Uterus (tissue), 4 donors: ENCODE measurements around the gene CDH13. TPM values are rescaled to one million over a fixed set of nuclear protein-coding genes. Genes with fewer than 3 reads are reported as not detected.

Source experiments
- DNase-seq, 2 donors: peaks; one replicate each; pipeline ENCODE4 v3.0.0-alpha.2; 2019 to 2020
- H3K27ac ChIP-seq, 2 donors: fragments of 200-600 bp; sonication (generic); 1 replicate in 1 of 2; 2 replicates in 1 of 2; pipeline ENCODE4 v1.5.1; 2016 to 2018
- H3K27me3 ChIP-seq, 2 donors: fragments of 200-600 bp; sonication (generic); one replicate each; pipeline ENCODE4 v1.5.1; 2018 to 2019; ENCODE audit warnings: control low read depth in 1 of 2
- H3K36me3 ChIP-seq, 2 donors: fragments of 200-600 bp; sonication (generic); one replicate each; pipeline ENCODE4 v1.5.1; 2019; ENCODE audit warnings: control low read depth in 1 of 2
- H3K4me1 ChIP-seq, 2 donors: fragments of 200-600 bp; sonication (generic); one replicate each; pipeline ENCODE4 v1.5.1; 2018 to 2019; ENCODE audit warnings: control low read depth in 1 of 2
- H3K4me3 ChIP-seq, 2 donors: fragments of 200-600 bp; sonication (generic); 1 replicate in 1 of 2; 2 replicates in 1 of 2; pipeline ENCODE4 v1.5.1; 2018 to 2019; ENCODE audit warnings: mild to moderate bottlenecking in 1 of 2
- H3K9me3 ChIP-seq, 2 donors: fragments of 200-600 bp; sonication (generic); one replicate each; pipeline ENCODE4 v1.5.1; 2019; ENCODE audit warnings: control low read depth in 1 of 2
- CTCF ChIP-seq, 4 experiments: fragments of 200-600 bp in 2 of 4; fragments of 450-650 bp in 2 of 4; sonication (generic) in 2 of 4; IDR thresholded peaks; one replicate each; pipeline ENCODE4 v1.5.1; 2016 to 2019; ENCODE audit warnings: antibody characterized with exemption in 4 of 4, mild to moderate bottlenecking in 2 of 4, moderate library complexity in 1 of 4
- POLR2A ChIP-seq, 2 donors: fragments of 450-650 bp; IDR thresholded peaks; one replicate each; pipeline ENCODE4 v1.6.1; 2016; ENCODE audit warnings: antibody characterized with exemption in 2 of 2, mild to moderate bottlenecking in 1 of 2, moderate library complexity in 1 of 2
- intact Hi-C: fragments of 100-400 bp; cut with DNase I; formaldehyde crosslinking; loops from one replicate; pipeline ENCODE4 v1.15.1; 2023; ENCODE audit warnings: low total_unique reads
- total RNA-seq, 4 donors: library from RNA; depleted of rRNA in 3 of 4; stranded (reverse); fragments of >200 nt in 3 of 4; gene quantifications; one replicate each; pipeline versions ENCODE4 v1.1.0 to v1.2.4, GENCODE V29; 2014 to 2023
- donor health status: DM: yes; HTN: yes; CAD: no.

CDH13 gene
- total RNA-seq, 4 donors from 2014 or later, result 49.1 to 99.4 (median 82.7) TPM

GRCh38 chr16:83145297-83145696, 518.5 kb downstream of the CDH13 start:
- no peak for DNase-seq
- Histone ChIP-seq H3K27ac (no peak overlapping the region), H3K4me3 (no peak overlapping the region), H3K9me3 (no peaks in the 10 kb centered on the region), H3K4me1 (no peaks in the 10 kb centered on the region), H3K27me3 (no peaks in the 10 kb centered on the region), H3K36me3 (no peaks in the 10 kb centered on the region)
- TF ChIP-seq POLR2A (IDR thresholded peaks at IDR 0.05) (no peak), CTCF (IDR thresholded peaks at IDR 0.05) (no peak)
- intact Hi-C loops, result no loop called here

- no peaks in the 10 kb centered on the region for H3K9me3 ChIP-seq
- no peaks in the 10 kb centered on the region for H3K27me3 ChIP-seq
- no peak for TF ChIP-seq CTCF (IDR thresholded peaks at IDR 0.05)
- no peaks in the 10 kb centered on the region for H3K36me3 ChIP-seq
- intact Hi-C loops, result no loop called here
- H3K4me3 ChIP-seq, result no peak overlapping the region
- H3K27ac ChIP-seq, result no peak overlapping the region
- H3K4me1 ChIP-seq, result no peaks in the 10 kb centered on the region
- no peak for DNase-seq
These were observed 520.5 kb downstream of the CDH13 start for GRCh38 chr16:83147244-83147643.

GRCh38 chr16:83158320-83158957, 531.7 kb downstream of the CDH13 start:
- no peaks in the 10 kb centered on the region for H3K36me3 ChIP-seq
- no peaks in the 10 kb centered on the region for H3K4me1 ChIP-seq
- H3K9me3 ChIP-seq, result no peaks in the 10 kb centered on the region
- no peaks in the 10 kb centered on the region for H3K27me3 ChIP-seq
- no peak for TF ChIP-seq CTCF (IDR thresholded peaks at IDR 0.05)
- TF ChIP-seq POLR2A (IDR thresholded peaks at IDR 0.05), result no peak
- H3K4me3 ChIP-seq, result no peak overlapping the region
- DNase-seq, result no peak
- no peak overlapping the region for H3K27ac ChIP-seq
- intact Hi-C loops, result no loop called here

GRCh38 chr16:83159049-83159448, 532.3 kb downstream of the CDH13 start:
- intact Hi-C loops, result no loop called here
- Histone ChIP-seq H3K9me3 (no peaks in the 10 kb centered on the region), H3K4me1 (no peaks in the 10 kb centered on the region), H3K27me3 (no peaks in the 10 kb centered on the region), H3K4me3 (no peak overlapping the region), H3K36me3 (no peaks in the 10 kb centered on the region), H3K27ac (no peak overlapping the region)
- no peak for TF ChIP-seq POLR2A (IDR thresholded peaks at IDR 0.05)
- TF ChIP-seq CTCF (IDR thresholded peaks at IDR 0.05), result no peak
- DNase-seq, result no peak

GRCh38 chr16:83160287-83161020, 533.7 kb downstream of the CDH13 start:
- no peaks in the 10 kb centered on the region for H3K4me1 ChIP-seq
- TF ChIP-seq CTCF (IDR thresholded peaks at IDR 0.05), result no peak
- no peak for TF ChIP-seq POLR2A (IDR thresholded peaks at IDR 0.05)
- H3K9me3 ChIP-seq, result no peaks in the 10 kb centered on the region
- H3K27me3 ChIP-seq, result no peaks in the 10 kb centered on the region
- no peak overlapping the region for H3K4me3 ChIP-seq
- no peak for DNase-seq
- H3K27ac ChIP-seq, result no peak overlapping the region
- no peaks in the 10 kb centered on the region for H3K36me3 ChIP-seq
- intact Hi-C loops, result no loop called here
